GM12874 (cell line): ENCODE measurements around the gene TAAR8.

Experiments used
- CTCF ChIP-seq: IDR thresholded peaks from 2 replicates; pipeline ENCODE4 v1.5.1; 2011; ENCODE audit warnings: low read depth, mild to moderate bottlenecking, control low read depth, low read length, moderate library complexity; ENCODE audit not compliant: insufficient read depth

The TAAR8 gene

GRCh38 chr6:132551214-132551613 lies 1.3 kb upstream of the TAAR8 start:
- no peak for TF ChIP-seq CTCF

- no peak for TF ChIP-seq CTCF
Observed at GRCh38 chr6:132566404-132566803, 13.9 kb downstream of the TAAR8 start.

GRCh38 chr6:132567566-132567965 lies 15.1 kb downstream of the TAAR8 start:
- TF ChIP-seq CTCF: no peak

GRCh38 chr6:132568611-132569010 lies 16.1 kb downstream of the TAAR8 start:
- no peak for TF ChIP-seq CTCF

GRCh38 chr6:132569170-132569569 lies 16.7 kb downstream of the TAAR8 start:
- TF ChIP-seq CTCF: no peak

- TF ChIP-seq CTCF: no peak
Observed at GRCh38 chr6:132570221-132570777, 17.8 kb downstream of the TAAR8 start, which contains the start of gene TAAR6. Gene TAAR6 (plus strand): TSS chr6:132570322. CDS start chr6:132570322, 0 bp downstream.

- no peak for TF ChIP-seq CTCF
Observed at GRCh38 chr6:132571774-132572173, 19.3 kb downstream of the TAAR8 start.
